HEK293T (cell line): ENCODE measurements around the gene NRK.

Source experiments
- BHLHE40 ChIP-seq: fragments of 450-650 bp; IDR thresholded peaks from 2 replicates; pipeline ENCODE4 v1.6.1; 2016; ENCODE audit warnings: mild to moderate bottlenecking, moderate library complexity, borderline replicate concordance
- CTBP1 ChIP-seq: fragments of 450-650 bp; IDR thresholded peaks from 2 replicates; pipeline ENCODE4 v1.6.1; 2016; ENCODE audit warnings: borderline replicate concordance
- FOXA1 ChIP-seq: fragments of 450-650 bp; IDR thresholded peaks from 2 replicates; pipeline ENCODE4 v1.6.1; 2016; ENCODE audit warnings: mild to moderate bottlenecking
- FOXK2 ChIP-seq: fragments of 450-650 bp; IDR thresholded peaks from 2 replicates; pipeline ENCODE4 v1.6.1; 2016; ENCODE audit warnings: mild to moderate bottlenecking
- FOXM1 ChIP-seq: fragments of 450-650 bp; IDR thresholded peaks from 2 replicates; pipeline ENCODE4 v1.6.1; 2017; ENCODE audit warnings: mild to moderate bottlenecking, borderline replicate concordance
- HDGF ChIP-seq: fragments of 450-650 bp; IDR thresholded peaks from 2 replicates; pipeline ENCODE4 v1.6.1; 2017; ENCODE audit warnings: antibody characterized with exemption, borderline replicate concordance
- LEF1 ChIP-seq: fragments of 450-650 bp; IDR thresholded peaks from 2 replicates; pipeline ENCODE4 v1.6.1; 2017; ENCODE audit warnings: mild to moderate bottlenecking, borderline replicate concordance
- NFRKB ChIP-seq: fragments of 450-650 bp; IDR thresholded peaks from 2 replicates; pipeline ENCODE4 v1.6.1; 2016; ENCODE audit warnings: mild to moderate bottlenecking, moderate library complexity
- SP1 ChIP-seq: fragments of 450-650 bp; IDR thresholded peaks from 2 replicates; pipeline ENCODE4 v1.6.1; 2017
- SUZ12 ChIP-seq: fragments of 450-650 bp; IDR thresholded peaks from 2 replicates; pipeline ENCODE4 v1.6.1; 2016; ENCODE audit warnings: mild to moderate bottlenecking
- TARDBP ChIP-seq: fragments of 450-650 bp; IDR thresholded peaks from 2 replicates; pipeline ENCODE4 v1.6.1; 2016

- TF ChIP-seq FOXM1 (no peak), SUZ12 (no peak), FOXA1 (no peak), BHLHE40 (no peak), TARDBP (no peak), NFRKB (no peak), LEF1 (no peak), HDGF (no peak), FOXK2 (no peak), SP1 (no peak), CTBP1 (no peak)
These were observed 5.8 kb upstream of the NRK start for GRCh38 chrX:105816517-105816916.
